HCT116 (cell line): ENCODE measurements around the gene SMTN. TPM values are rescaled to one million over a fixed set of nuclear protein-coding genes. Genes with fewer than 3 reads are reported as not detected.

Experiments
- ATAC-seq: fragments of 200-7000 bp; cut with Tn5 transposase; 2 replicates; pipeline ENCODE4 v1.9.1; 2020; ENCODE audit warnings: mild to moderate bottlenecking, moderate library complexity
- BruUV-seq: library from RNA; stranded (reverse); fragments of 400-500 nt; replicated peaks from 2 replicates; lab custom pipeline; 2021; lab: Mats Ljungman, UMichigan
- CTCF ChIA-PET: fragments of 300-600 bp; sonication (Branson Sonifier 250); formaldehyde crosslinking; loops from one replicate; lab custom pipeline; 2021; ENCODE audit warnings: antibody characterized with exemption; lab: Charles Lee
- POLR2A ChIA-PET: fragments of 300-600, 350-600 bp; sonication (Branson Sonifier 250); formaldehyde crosslinking; loops from one replicate; lab custom pipeline; 2021; ENCODE audit warnings: antibody characterized with exemption; lab: Charles Lee
- RAD21 ChIA-PET, 2 experiments: fragments of 300-600 bp; sonication (Branson Sonifier 250); formaldehyde crosslinking; loops; one replicate each; lab custom pipeline; 2023; ENCODE audit warnings: low total read pairs in 2 of 2; ENCODE audit not compliant: uncharacterized antibody in 2 of 2, unreplicated experiment in 2 of 2, low non-redundant PET in 1 of 2; lab: Charles Lee
- DNase-seq: peaks from one replicate; pipeline ENCODE4 v3.0.0-alpha.2; 2010; ENCODE audit warnings: low read depth, low spot score
- H2AFZ ChIP-seq: fragments of 200-600 bp; shearing (Covaris generic), sonication (generic); 2 replicates; pipeline ENCODE4 v1.6.1; 2017; ENCODE audit warnings: low read depth, mixed run types, mixed read lengths, antibody characterized with exemption, low read length; ENCODE audit not compliant: poor library complexity, severe bottlenecking
- H3K27ac ChIP-seq: 2 replicates; pipeline ENCODE4 v1.5.1; 2012; ENCODE audit warnings: low read depth, low read length
- H3K27me3 ChIP-seq: fragments of 200-600 bp; sonication (generic); 2 replicates; pipeline ENCODE4 v1.6.1; 2016; ENCODE audit warnings: mixed run types, low read length, mixed read lengths; ENCODE audit not compliant: insufficient read depth
- H3K36me3 ChIP-seq, 2 experiments: fragments of 200-500 bp in 1 of 2; fragments of 200-600 bp in 1 of 2; sonication (Bioruptor generic) in 1 of 2; sonication (generic) in 1 of 2; 2 replicates each; pipeline versions ENCODE4 v1.5.1 to v1.6.1; 2014 to 2016; ENCODE audit warnings: low read length in 2 of 2, inconsistent platforms in 1 of 2, mixed read lengths in 1 of 2, mixed run types in 1 of 2; ENCODE audit not compliant: insufficient read depth in 2 of 2, control insufficient read depth in 1 of 2
- H3K4me1 ChIP-seq, 2 experiments: fragments of 200-600 bp in 1 of 2; sonication (generic) in 1 of 2; 2 replicates each; pipeline versions ENCODE4 v1.5.1 to v1.6.1; 2012 to 2017; ENCODE audit warnings: low read length in 2 of 2, inconsistent platforms in 1 of 2, mild to moderate bottlenecking in 1 of 2, mixed read lengths in 1 of 2, mixed run types in 1 of 2, moderate library complexity in 1 of 2; ENCODE audit not compliant: insufficient read depth in 2 of 2, control insufficient read depth in 1 of 2
- H3K4me2 ChIP-seq: fragments of 200-600 bp; sonication (generic); 2 replicates; pipeline ENCODE4 v1.6.1; 2017; ENCODE audit warnings: mixed run types, low read length, mixed read lengths
- H3K4me3 ChIP-seq, 2 experiments: fragments of 200-600 bp in 1 of 2; sonication (generic) in 1 of 2; replicated peaks in 1 of 2; 2 replicates each; pipeline ENCODE4 v1.5.1; 2011 to 2016; ENCODE audit warnings: low read length in 2 of 2, control low read depth in 1 of 2, low read depth in 1 of 2, mild to moderate bottlenecking in 1 of 2, mixed read lengths in 1 of 2, mixed run types in 1 of 2
- H3K79me2 ChIP-seq: fragments of 200-600 bp; sonication (generic); 2 replicates; pipeline ENCODE4 v1.6.1; 2017; ENCODE audit warnings: mild to moderate bottlenecking, mixed run types, low read length, moderate library complexity, mixed read lengths; ENCODE audit not compliant: insufficient read depth
- H3K9ac ChIP-seq: fragments of 200-600 bp; sonication (generic); 2 replicates; pipeline ENCODE4 v1.6.1; 2016; ENCODE audit warnings: low read length, mixed read lengths
- H3K9me2 ChIP-seq: fragments of 200-600 bp; sonication (generic), shearing (Covaris generic); 2 replicates; pipeline ENCODE4 v1.6.1; 2017; ENCODE audit warnings: mixed run types, mild to moderate bottlenecking, moderate library complexity; ENCODE audit not compliant: insufficient read depth
- H3K9me3 ChIP-seq, 2 experiments: fragments of 200-500 bp in 1 of 2; fragments of 200-600 bp in 1 of 2; sonication (Bioruptor generic) in 1 of 2; sonication (generic) in 1 of 2; 2 replicates each; pipeline ENCODE4 v1.6.1; 2014 to 2017; ENCODE audit warnings: low read length in 2 of 2, mixed read lengths in 2 of 2, inconsistent platforms in 1 of 2, low read depth in 1 of 2, mild to moderate bottlenecking in 1 of 2, mixed run types in 1 of 2, moderate library complexity in 1 of 2; ENCODE audit not compliant: control insufficient read depth in 1 of 2, insufficient read depth in 1 of 2
- H4K20me1 ChIP-seq: fragments of 200-600 bp; sonication (generic), shearing (Covaris generic); 2 replicates; pipeline ENCODE4 v1.6.1; 2017; ENCODE audit warnings: mixed run types, mild to moderate bottlenecking, moderate library complexity; ENCODE audit not compliant: insufficient read depth
- EZH2 ChIP-seq: fragments of 200-600 bp; sonication (generic); IDR thresholded peaks from 2 replicates; pipeline ENCODE4 v1.6.1; 2017; ENCODE audit warnings: antibody characterized with exemption, mixed run types
- ZFX ChIP-seq: fragments of 450-650 bp; IDR thresholded peaks from 2 replicates; pipeline ENCODE4 v1.6.1; 2017
- intact Hi-C: fragments of 100-400 bp; cut with micrococcal nuclease; formaldehyde crosslinking; loops from 2 replicates; pipeline ENCODE4 v1.10.0; 2022
- total RNA-seq: library from RNA; stranded (reverse); gene quantifications from one replicate; pipeline ENCODE4 v1.2.1, GENCODE V29; 2021; ENCODE audit not compliant: unreplicated experiment
- TF ChIP-seq, protein P1 (sequence below), 3 experiments: fragments of 200-600 bp in 1 of 3; sonication (generic) in 1 of 3; IDR thresholded peaks in 2 of 3; conservative IDR thresholded peaks in 1 of 3; 2 replicates each; pipeline ENCODE4 v1.5.1; 2012 to 2017; ENCODE audit warnings: low read depth in 2 of 3, low read length in 2 of 3, antibody characterized with exemption in 1 of 3, borderline replicate concordance in 1 of 3, control low read depth in 1 of 3, mild to moderate bottlenecking in 1 of 3, mixed read lengths in 1 of 3, mixed run types in 1 of 3, moderate library complexity in 1 of 3; ENCODE audit not compliant: insufficient read depth in 1 of 3
- TF ChIP-seq, protein P2 (sequence below): IDR thresholded peaks from 2 replicates; pipeline ENCODE4 v1.6.1; 2012; ENCODE audit warnings: low read depth

Gene SMTN
- total RNA-seq, 1 experiment from 2014 or later = 148 TPM

DNA sequence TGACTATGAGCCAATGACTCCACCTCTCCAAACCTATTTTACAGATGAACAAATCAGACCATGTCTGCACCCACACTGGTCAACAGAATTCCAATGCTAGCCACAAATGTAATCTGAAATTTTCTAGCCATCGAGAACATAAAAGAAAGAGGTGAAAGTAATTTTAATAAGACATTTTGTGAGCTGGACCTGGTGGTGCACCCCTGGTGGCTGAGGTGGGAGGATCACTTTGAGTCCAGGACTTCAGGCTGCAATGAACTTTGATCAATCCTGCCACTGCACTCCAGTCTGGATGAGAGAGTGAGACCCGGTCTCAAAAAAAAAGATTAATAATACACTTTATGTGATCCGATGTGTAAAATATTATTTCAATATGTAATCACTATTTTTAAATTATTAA, 69.5 kb downstream of the SMTN start:
- ChIA-PET CTCF (interaction anchor here (0.7 to 3.8 kb wide), 5 partner anchors 12 to 80 kb away, joined by 3 to 57 read pairs (median 3); partner anchors contain the start of gene SELENOM), RAD21 (interaction anchor here in 1 of 2 experiments (0.7 kb wide), 1 partner anchor 43 kb away, joined by 6 read pairs; the partner anchor contains the start of gene SELENOM), POLR2A (interaction anchor here (2.3 kb wide), 1 partner anchor 43 kb away, joined by 8 read pairs; the partner anchor contains the start of gene SELENOM)
- no peaks in the 10 kb centered on the region for H3K9me2 ChIP-seq
- ATAC-seq (peak; percentile 68), DNase-seq (no peak)
- intact Hi-C loops = no loop called here
- H4K20me1 ChIP-seq = no peaks in the 10 kb centered on the region
- H3K4me3 ChIP-seq = no peak overlapping the region
- H3K36me3 ChIP-seq = no peaks in the 10 kb centered on the region
- no peak overlapping the region for H3K9ac ChIP-seq
- H3K4me1 ChIP-seq = peaks cover 0 to 7% of the 10 kb centered on the region in 2 experiments; a peak in 1 of 4 replicates
- no peaks in the 10 kb centered on the region for H3K27me3 ChIP-seq
- no TSS peak for BruUV-seq
- H3K4me2 ChIP-seq = no peak overlapping the region
- peak overlapping the region; percentile 32 for H2AFZ ChIP-seq
- no peaks in the 10 kb centered on the region for H3K79me2 ChIP-seq
- H3K27ac ChIP-seq = no peak overlapping the region
- no peak for TF ChIP-seq ZFX
- TF ChIP-seq, protein P1, sequence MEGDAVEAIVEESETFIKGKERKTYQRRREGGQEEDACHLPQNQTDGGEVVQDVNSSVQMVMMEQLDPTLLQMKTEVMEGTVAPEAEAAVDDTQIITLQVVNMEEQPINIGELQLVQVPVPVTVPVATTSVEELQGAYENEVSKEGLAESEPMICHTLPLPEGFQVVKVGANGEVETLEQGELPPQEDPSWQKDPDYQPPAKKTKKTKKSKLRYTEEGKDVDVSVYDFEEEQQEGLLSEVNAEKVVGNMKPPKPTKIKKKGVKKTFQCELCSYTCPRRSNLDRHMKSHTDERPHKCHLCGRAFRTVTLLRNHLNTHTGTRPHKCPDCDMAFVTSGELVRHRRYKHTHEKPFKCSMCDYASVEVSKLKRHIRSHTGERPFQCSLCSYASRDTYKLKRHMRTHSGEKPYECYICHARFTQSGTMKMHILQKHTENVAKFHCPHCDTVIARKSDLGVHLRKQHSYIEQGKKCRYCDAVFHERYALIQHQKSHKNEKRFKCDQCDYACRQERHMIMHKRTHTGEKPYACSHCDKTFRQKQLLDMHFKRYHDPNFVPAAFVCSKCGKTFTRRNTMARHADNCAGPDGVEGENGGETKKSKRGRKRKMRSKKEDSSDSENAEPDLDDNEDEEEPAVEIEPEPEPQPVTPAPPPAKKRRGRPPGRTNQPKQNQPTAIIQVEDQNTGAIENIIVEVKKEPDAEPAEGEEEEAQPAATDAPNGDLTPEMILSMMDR (IDR thresholded peaks at IDR 0.05 in 2 of 3, conservative IDR thresholded peaks at IDR 0.05 in 1 of 3; ENCODE audit: borderline replicate concordance in 1 of 3, insufficient read depth in 1 of 3, low read depth in 2 of 3, low read length in 2 of 3) = peak in 2 of 3 experiments; percentile 57 to 60; a peak in 4 of 6 replicates
- no peaks in the 10 kb centered on the region for H3K9me3 ChIP-seq

DNA sequence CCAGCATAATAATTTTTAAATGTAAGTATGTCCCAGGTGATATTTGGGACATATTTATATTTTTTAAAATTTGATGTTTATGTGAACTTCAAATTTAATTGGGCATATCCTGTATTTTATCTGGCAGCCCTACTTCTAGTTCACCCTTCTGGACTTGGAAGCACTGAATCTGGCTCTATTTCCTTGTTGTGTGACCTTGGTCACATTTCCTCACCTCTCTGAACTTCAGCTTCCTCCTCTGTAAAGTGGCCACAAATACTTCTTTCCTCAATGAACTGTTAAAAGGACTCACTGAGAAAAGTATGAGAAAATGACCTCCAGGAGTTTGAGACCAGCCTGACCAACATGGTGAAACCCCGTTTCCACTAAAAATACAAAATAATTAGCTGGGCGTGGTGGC, 70.8 kb downstream of the SMTN start:
- ATAC-seq (no peak), DNase-seq (no peak)
- no peaks in the 10 kb centered on the region for H3K36me3 ChIP-seq
- H3K4me1 ChIP-seq = peaks cover 0 to 7% of the 10 kb centered on the region in 2 experiments; a peak in 1 of 4 replicates
- H3K4me3 ChIP-seq = no peak overlapping the region
- no peak overlapping the region for H3K27ac ChIP-seq
- H3K9me2 ChIP-seq = no peaks in the 10 kb centered on the region
- intact Hi-C loops = no loop called here
- no peak overlapping the region for H3K9ac ChIP-seq
- ChIA-PET POLR2A (no interaction called here), CTCF (no interaction called here), RAD21 (no interaction called here)
- no TSS peak for BruUV-seq
- TF ChIP-seq EZH2 = no peak
- TF ChIP-seq, protein P2, sequence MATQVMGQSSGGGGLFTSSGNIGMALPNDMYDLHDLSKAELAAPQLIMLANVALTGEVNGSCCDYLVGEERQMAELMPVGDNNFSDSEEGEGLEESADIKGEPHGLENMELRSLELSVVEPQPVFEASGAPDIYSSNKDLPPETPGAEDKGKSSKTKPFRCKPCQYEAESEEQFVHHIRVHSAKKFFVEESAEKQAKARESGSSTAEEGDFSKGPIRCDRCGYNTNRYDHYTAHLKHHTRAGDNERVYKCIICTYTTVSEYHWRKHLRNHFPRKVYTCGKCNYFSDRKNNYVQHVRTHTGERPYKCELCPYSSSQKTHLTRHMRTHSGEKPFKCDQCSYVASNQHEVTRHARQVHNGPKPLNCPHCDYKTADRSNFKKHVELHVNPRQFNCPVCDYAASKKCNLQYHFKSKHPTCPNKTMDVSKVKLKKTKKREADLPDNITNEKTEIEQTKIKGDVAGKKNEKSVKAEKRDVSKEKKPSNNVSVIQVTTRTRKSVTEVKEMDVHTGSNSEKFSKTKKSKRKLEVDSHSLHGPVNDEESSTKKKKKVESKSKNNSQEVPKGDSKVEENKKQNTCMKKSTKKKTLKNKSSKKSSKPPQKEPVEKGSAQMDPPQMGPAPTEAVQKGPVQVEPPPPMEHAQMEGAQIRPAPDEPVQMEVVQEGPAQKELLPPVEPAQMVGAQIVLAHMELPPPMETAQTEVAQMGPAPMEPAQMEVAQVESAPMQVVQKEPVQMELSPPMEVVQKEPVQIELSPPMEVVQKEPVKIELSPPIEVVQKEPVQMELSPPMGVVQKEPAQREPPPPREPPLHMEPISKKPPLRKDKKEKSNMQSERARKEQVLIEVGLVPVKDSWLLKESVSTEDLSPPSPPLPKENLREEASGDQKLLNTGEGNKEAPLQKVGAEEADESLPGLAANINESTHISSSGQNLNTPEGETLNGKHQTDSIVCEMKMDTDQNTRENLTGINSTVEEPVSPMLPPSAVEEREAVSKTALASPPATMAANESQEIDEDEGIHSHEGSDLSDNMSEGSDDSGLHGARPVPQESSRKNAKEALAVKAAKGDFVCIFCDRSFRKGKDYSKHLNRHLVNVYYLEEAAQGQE = no peak
- H3K79me2 ChIP-seq = no peaks in the 10 kb centered on the region
- H2AFZ ChIP-seq = no peak overlapping the region
- no peaks in the 10 kb centered on the region for H3K9me3 ChIP-seq
- H3K4me2 ChIP-seq = no peak overlapping the region
- no peaks in the 10 kb centered on the region for H3K27me3 ChIP-seq
- H4K20me1 ChIP-seq = no peaks in the 10 kb centered on the region
